Measurements from ENCODE around the gene FAM229A.

- TF ChIP-seq CTCF (conservative IDR thresholded peaks at IDR 0.05 in 1 of 2, IDR thresholded peaks at IDR 0.05 in 1 of 2; ENCODE audit: low read depth in 1 of 2, low read length in 2 of 2) = peak; percentile 55 to 74
- TF ChIP-seq EZH2 (IDR thresholded peaks at IDR 0.05; ENCODE audit: low read length, missing control alignments) = no peak
These were observed 27.3 kb downstream of the FAM229A start for GRCh38 chr1:32334864-32335534.
